KOPT-K1 (cell line): ENCODE measurements around the gene MTIF2.
"Not testable (repeated sequence)": the region's sequence is repeated elsewhere in the genome, so short reads cannot be mapped to it uniquely, and the experiment has no call there.

Experiments
- H3K27ac ChIP-seq: fragments of 200-600 bp; sonication (generic); 2 replicates; pipeline ENCODE4 v1.5.1; 2016; ENCODE audit warnings: antibody characterized with exemption, mild to moderate bottlenecking, low read depth, low read length; ENCODE audit not compliant: poor library complexity, severe bottlenecking
- H3K36me3 ChIP-seq: fragments of 200-600 bp; sonication (generic); 2 replicates; pipeline ENCODE4 v1.5.1; 2017; ENCODE audit warnings: antibody characterized with exemption, mild to moderate bottlenecking, low read length, moderate library complexity; ENCODE audit not compliant: insufficient read depth
- H3K9me3 ChIP-seq: fragments of 200-600 bp; sonication (generic); 2 replicates; pipeline ENCODE4 v1.5.1; 2017; ENCODE audit warnings: antibody characterized with exemption, low read length, mild to moderate bottlenecking; ENCODE audit not compliant: insufficient read depth, poor library complexity, severe bottlenecking

MTIF2 gene

GRCh38 chr2:55232084-55232862 is 36.8 kb downstream of the MTIF2 start, which contains the start of the genes CLHC1 and RPS27A:
Gene CLHC1 (minus strand): TSS chr2:55232293. CDS start chr2:55222411, 9,882 bp downstream.
Gene RPS27A (plus strand): TSS chr2:55232688. CDS start chr2:55232825, 137 bp downstream.
- Histone ChIP-seq H3K9me3 (no peaks in the 10 kb centered on the region), H3K36me3 (peaks cover 44% of the 10 kb centered on the region), H3K27ac (peak within 1 kb of the TSS; percentile 95)

- no peaks in the 10 kb centered on the region for H3K9me3 ChIP-seq
- peaks cover 37% of the 10 kb centered on the region for H3K36me3 ChIP-seq
- peak overlapping the region; percentile 95 for H3K27ac ChIP-seq
Observed at GRCh38 chr2:55231546-55232083, 37.4 kb downstream of the MTIF2 start.

- no peak overlapping the region for H3K27ac ChIP-seq
- H3K9me3 ChIP-seq: no peaks in the 10 kb centered on the region
- peaks cover 28% of the 10 kb centered on the region for H3K36me3 ChIP-seq
Observed at GRCh38 chr2:55230551-55230950, 38.5 kb downstream of the MTIF2 start.

GRCh38 chr2:55229221-55229620 is 39.8 kb downstream of the MTIF2 start:
- peaks cover 28% of the 10 kb centered on the region for H3K36me3 ChIP-seq
- no peaks in the 10 kb centered on the region for H3K9me3 ChIP-seq
- no peak overlapping the region for H3K27ac ChIP-seq

- Histone ChIP-seq H3K9me3 (no peaks in the 10 kb centered on the region), H3K27ac (no peak overlapping the region), H3K36me3 (peaks cover 24% of the 10 kb centered on the region)
Observed at GRCh38 chr2:55228226-55228563, 40.8 kb downstream of the MTIF2 start.

- not testable (repeated sequence) for H3K9me3 ChIP-seq, H3K27ac ChIP-seq
- peaks cover 22% of the 10 kb centered on the region; the same call in 1 of the 2 replicates for H3K36me3 ChIP-seq
Observed at GRCh38 chr2:55227437-55228225, 41.4 kb downstream of the MTIF2 start.

GRCh38 chr2:55225481-55226020 is 43.5 kb downstream of the MTIF2 start:
- Histone ChIP-seq H3K27ac (no peak overlapping the region), H3K36me3 (peaks cover 22% of the 10 kb centered on the region; the same call in 1 of the 2 replicates), H3K9me3 (no peaks in the 10 kb centered on the region)

GRCh38 chr2:55224761-55225261 is 44.2 kb downstream of the MTIF2 start:
- Histone ChIP-seq H3K9me3 (no peaks in the 10 kb centered on the region), H3K36me3 (peaks cover 22% of the 10 kb centered on the region; the same call in 1 of the 2 replicates), H3K27ac (no peak overlapping the region)

- Histone ChIP-seq H3K36me3 (peaks cover 22% of the 10 kb centered on the region; the same call in 1 of the 2 replicates), H3K27ac (no peak overlapping the region), H3K9me3 (no peaks in the 10 kb centered on the region)
Observed at GRCh38 chr2:55223958-55224760, 44.9 kb downstream of the MTIF2 start.

- Histone ChIP-seq H3K36me3 (0 out of 2 replicates have a peak, but pooled peaks cover 3% of the 10 kb centered on the region), H3K9me3 (no peaks in the 10 kb centered on the region), H3K27ac (no peak overlapping the region)
Observed at GRCh38 chr2:55213822-55214221, 55.2 kb downstream of the MTIF2 start.

GRCh38 chr2:55204950-55205349 is 64.1 kb downstream of the MTIF2 start:
- peaks cover 15% of the 10 kb centered on the region for H3K9me3 ChIP-seq
- H3K36me3 ChIP-seq: peaks cover 21% of the 10 kb centered on the region
- no peak overlapping the region for H3K27ac ChIP-seq

- peaks cover 18% of the 10 kb centered on the region for H3K9me3 ChIP-seq
- H3K27ac ChIP-seq: no peak overlapping the region
- peaks cover 24% of the 10 kb centered on the region for H3K36me3 ChIP-seq
Observed at GRCh38 chr2:55204536-55204935, 64.5 kb downstream of the MTIF2 start.

GRCh38 chr2:55200416-55200815 is 68.6 kb downstream of the MTIF2 start:
- peaks cover 18% of the 10 kb centered on the region for H3K9me3 ChIP-seq
- peaks cover 43% of the 10 kb centered on the region for H3K36me3 ChIP-seq
- H3K27ac ChIP-seq: no peak overlapping the region

GRCh38 chr2:55196526-55196925 is 72.5 kb downstream of the MTIF2 start:
- Histone ChIP-seq H3K36me3 (peaks cover 44% of the 10 kb centered on the region), H3K9me3 (peaks cover 21% of the 10 kb centered on the region), H3K27ac (no peak overlapping the region)
